Neural cell (in vitro differentiated cells): Measurements from ENCODE around the gene GAPDH. TPM values are rescaled to one million over a fixed set of nuclear protein-coding genes. Genes with fewer than 3 reads are reported as not detected.

Source experiments
- H2AFZ ChIP-seq: fragments of 200-600, 300-800 bp; sonication (generic), shearing (Covaris generic); 2 replicates; pipeline ENCODE4 v1.6.0; 2014; ENCODE audit warnings: low read depth, mild to moderate bottlenecking, antibody characterized with exemption, low read length, moderate library complexity
- H3F3A ChIP-seq: fragments of 200-600 bp; shearing (Covaris generic); 2 replicates; pipeline ENCODE4 v1.6.1; 2016; ENCODE audit warnings: mild to moderate bottlenecking, moderate library complexity, mixed read lengths, antibody characterized with exemption, low read length; ENCODE audit not compliant: insufficient read depth, poor library complexity, severe bottlenecking
- H3K27ac ChIP-seq: fragments of 200-600, 300-800 bp; sonication (generic), shearing (Covaris generic); 2 replicates; pipeline ENCODE4 v1.5.1; 2014; ENCODE audit warnings: mild to moderate bottlenecking, low read length, moderate library complexity
- H3K27me3 ChIP-seq: fragments of 300-800, 200-600 bp; sonication (generic), shearing (Covaris generic); 2 replicates; pipeline ENCODE4 v1.6.0; 2014; ENCODE audit warnings: mild to moderate bottlenecking, low read depth, low read length, moderate library complexity; ENCODE audit not compliant: insufficient read depth
- H3K36me3 ChIP-seq: fragments of 300-800, 200-600 bp; sonication (generic), shearing (Covaris generic); 2 replicates; pipeline ENCODE4 v1.5.1; 2014; ENCODE audit warnings: mild to moderate bottlenecking, antibody characterized with exemption, low read length, moderate library complexity; ENCODE audit not compliant: insufficient read depth
- H3K4me2 ChIP-seq: fragments of 300-800, 200-600 bp; sonication (generic), shearing (Covaris generic); 2 replicates; pipeline ENCODE4 v1.6.0; 2014; ENCODE audit warnings: mild to moderate bottlenecking, low read length
- H3K4me3 ChIP-seq: fragments of 300-800, 200-600 bp; sonication (generic), shearing (Covaris generic); 2 replicates; pipeline ENCODE4 v1.5.1; 2014; ENCODE audit warnings: mild to moderate bottlenecking, low read length, moderate library complexity
- H3K79me2 ChIP-seq: fragments of 200-600 bp; shearing (Covaris generic); replicated peaks from 2 replicates; pipeline ENCODE4 v1.6.0; 2014; ENCODE audit warnings: mild to moderate bottlenecking, low read length, moderate library complexity; ENCODE audit not compliant: insufficient read depth
- H3K9ac ChIP-seq: fragments of 300-800, 200-600 bp; sonication (generic), shearing (Covaris generic); 2 replicates; pipeline ENCODE4 v1.6.1; 2016; ENCODE audit warnings: mild to moderate bottlenecking, low read length, mixed read lengths
- H3K9me2 ChIP-seq: fragments of 200-600 bp; shearing (Covaris generic); 2 replicates; pipeline ENCODE4 v1.6.1; 2016; ENCODE audit warnings: mild to moderate bottlenecking, low read length, mixed read lengths; ENCODE audit not compliant: insufficient read depth
- H3K9me3 ChIP-seq: fragments of 200-600, 300-800 bp; sonication (generic), shearing (Covaris generic); 2 replicates; pipeline ENCODE4 v1.6.1; 2016; ENCODE audit warnings: mild to moderate bottlenecking, mixed run types, low read length, moderate library complexity, mixed read lengths
- H4K20me1 ChIP-seq: fragments of 200-600 bp; shearing (Covaris generic); 2 replicates; pipeline ENCODE4 v1.6.1; 2016; ENCODE audit warnings: mild to moderate bottlenecking, mixed run types; ENCODE audit not compliant: insufficient read depth
- CTCF ChIP-seq: fragments of 450-650 bp; IDR thresholded peaks from 2 replicates; pipeline ENCODE4 v1.5.1; 2014; ENCODE audit warnings: antibody characterized with exemption, mild to moderate bottlenecking, moderate library complexity; ENCODE audit not compliant: poor library complexity, severe bottlenecking
- EP300 ChIP-seq: fragments of 450-650 bp; conservative IDR thresholded peaks from 2 replicates; pipeline ENCODE4 v1.6.1; 2014; ENCODE audit warnings: antibody characterized with exemption, mild to moderate bottlenecking, moderate library complexity; ENCODE audit not compliant: poor library complexity, severe bottlenecking
- EZH2 ChIP-seq: fragments of 200-600, 300-800 bp; shearing (Covaris generic), sonication (generic); IDR thresholded peaks from 2 replicates; pipeline ENCODE4 v1.6.1; 2014; ENCODE audit warnings: antibody characterized with exemption, low read length, borderline replicate concordance, mild to moderate bottlenecking; ENCODE audit not compliant: insufficient read depth, poor library complexity, severe bottlenecking
- MXI1 ChIP-seq: fragments of 450-650 bp; conservative IDR thresholded peaks from 2 replicates; pipeline ENCODE4 v1.6.1; 2014; ENCODE audit warnings: antibody characterized with exemption, mild to moderate bottlenecking; ENCODE audit not compliant: poor library complexity, severe bottlenecking
- POLR2AphosphoS5 ChIP-seq: IDR thresholded peaks from 2 replicates; pipeline ENCODE4 v1.6.1; 2012
- RAD21 ChIP-seq: fragments of 450-650 bp; conservative IDR thresholded peaks from 2 replicates; pipeline ENCODE4 v1.6.1; 2014; ENCODE audit warnings: antibody characterized with exemption, mild to moderate bottlenecking, moderate library complexity
- REST ChIP-seq: IDR thresholded peaks from 2 replicates; pipeline ENCODE4 v1.6.1; 2012; ENCODE audit warnings: borderline replicate concordance
- SMC3 ChIP-seq: fragments of 450-650 bp; conservative IDR thresholded peaks from 2 replicates; pipeline ENCODE4 v1.6.1; 2014; ENCODE audit warnings: antibody characterized with exemption, mild to moderate bottlenecking, moderate library complexity; ENCODE audit not compliant: poor library complexity
- TAF1 ChIP-seq: IDR thresholded peaks from 2 replicates; pipeline ENCODE4 v1.6.1; 2012; ENCODE audit warnings: low read depth
- polyA plus RNA-seq: library from polyadenylated mRNA; depleted of rRNA; stranded (reverse); fragments of >200 nt; gene quantifications from 2 replicates; pipeline ENCODE4 v1.2.3, GENCODE V29; 2014

The GAPDH gene
- polyA plus RNA-seq, 1 donor from 2014 or later, result 1,673 TPM

GRCh38 chr12:6522193-6522592 is 12.1 kb upstream of the GAPDH start:
- Histone ChIP-seq H2AFZ (no peak overlapping the region), H3K4me3 (no peak overlapping the region), H3K36me3 (peaks cover 4% of the 10 kb centered on the region), H3F3A (no peaks in the 10 kb centered on the region), H3K4me2 (no peak overlapping the region), H3K27me3 (no peaks in the 10 kb centered on the region), H3K9me2 (no peaks in the 10 kb centered on the region), H3K27ac (no peak overlapping the region), H4K20me1 (no peaks in the 10 kb centered on the region), H3K79me2 (no peaks in the 10 kb centered on the region), H3K9ac (no peak overlapping the region), H3K9me3 (no peaks in the 10 kb centered on the region)
- TF ChIP-seq TAF1 (no peak), RAD21 (no peak), REST (no peak), EZH2 (no peak), POLR2AphosphoS5 (no peak), MXI1 (no peak), EP300 (no peak), CTCF (no peak), SMC3 (no peak)

- H3K4me3 ChIP-seq, result no peak overlapping the region
- H3K27me3 ChIP-seq, result no peaks in the 10 kb centered on the region
- H3K27ac ChIP-seq, result no peak overlapping the region
- no peaks in the 10 kb centered on the region for H3K79me2 ChIP-seq
- H3F3A ChIP-seq, result no peaks in the 10 kb centered on the region
- H3K36me3 ChIP-seq, result no peaks in the 10 kb centered on the region
- no peak overlapping the region for H3K9ac ChIP-seq
- H3K9me3 ChIP-seq, result no peaks in the 10 kb centered on the region
- no peaks in the 10 kb centered on the region for H3K9me2 ChIP-seq
- no peak overlapping the region for H3K4me2 ChIP-seq
- H4K20me1 ChIP-seq, result no peaks in the 10 kb centered on the region
- H2AFZ ChIP-seq, result no peak overlapping the region
- TF ChIP-seq CTCF (no peak), REST (no peak), RAD21 (no peak), MXI1 (no peak), SMC3 (no peak)
Measured at GRCh38 chr12:6523708-6524107, 10.6 kb upstream of the GAPDH start.
